AG08395 (cell line): Measurements from ENCODE around the gene VASH1.
"Not testable (repeated sequence)": the region's sequence is repeated elsewhere in the genome, so short reads cannot be mapped to it uniquely, and the experiment has no call there.

Source experiments
- DNase-seq: peaks from one replicate; pipeline ENCODE4 v3.0.0; 2012; ENCODE audit warnings: mixed read lengths, low spot score

Gene VASH1

DNA sequence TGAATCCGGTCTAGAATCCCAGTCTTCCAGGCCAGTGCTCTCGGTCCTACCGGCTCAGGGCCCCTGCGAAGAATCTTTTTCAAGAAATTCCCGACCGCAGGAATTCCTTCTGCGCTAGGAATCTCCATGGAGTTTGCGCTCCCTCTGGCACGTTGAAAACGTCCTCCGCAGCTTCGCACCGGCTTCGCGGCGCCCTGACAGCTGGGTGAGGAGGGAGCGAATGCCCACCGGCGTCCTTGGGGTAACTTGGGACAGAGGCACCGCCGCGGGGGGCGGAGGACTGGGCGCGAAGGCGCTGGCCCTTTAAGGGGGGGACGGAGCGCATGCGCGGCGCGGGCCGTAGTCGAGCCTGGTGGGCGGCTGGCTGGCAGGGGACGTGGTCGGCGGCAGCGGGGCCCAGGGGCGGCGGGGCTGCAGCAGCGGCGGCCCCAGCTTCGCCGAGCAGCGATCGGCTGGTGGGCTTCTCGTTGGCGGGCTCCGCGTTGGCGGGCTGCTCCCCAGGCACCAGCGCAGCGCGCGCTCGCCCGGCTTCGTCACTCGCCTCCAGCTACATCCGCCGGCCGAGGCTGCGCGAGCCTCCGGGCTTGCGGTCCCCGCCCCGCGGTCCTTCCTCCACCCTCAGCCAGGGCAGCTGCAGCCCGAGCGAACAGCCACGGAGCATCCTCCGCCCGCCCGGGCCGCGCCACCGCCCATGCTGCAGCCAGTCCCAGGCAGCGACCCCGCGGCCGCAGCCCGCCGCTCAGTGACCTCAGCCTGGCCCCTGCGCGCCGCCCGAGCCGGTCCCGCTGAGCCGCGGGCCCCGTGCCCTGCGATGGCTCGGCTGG is at the start of gene VASH1:
Gene VASH1, plus strand, starts transcription at position 333 of the 824 bp plus-strand sequence. CDS start 1,354 bp downstream, outside the sequence.
- peak; percentile 89 for DNase-seq

DNA sequence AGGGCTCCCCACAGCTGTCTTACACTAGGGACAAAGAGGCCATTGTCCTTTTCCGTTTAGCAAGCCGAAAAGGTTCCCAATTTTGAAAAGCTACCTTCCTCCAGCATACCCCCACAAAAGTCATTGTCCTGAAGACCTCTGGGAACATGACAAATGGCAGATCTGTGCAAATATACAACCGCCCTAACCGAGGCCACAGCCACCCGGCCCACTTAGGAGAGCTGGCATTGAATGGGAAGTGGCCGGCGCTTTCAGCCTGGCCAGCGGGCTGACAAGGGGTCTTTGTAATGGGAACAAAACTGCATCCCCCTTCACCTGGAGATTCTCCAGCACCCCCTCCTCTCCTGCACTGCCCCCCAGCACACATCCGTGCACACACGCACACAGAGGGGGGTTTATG is 48.1 kb upstream of the VASH1 start:
- no peak for DNase-seq

DNA sequence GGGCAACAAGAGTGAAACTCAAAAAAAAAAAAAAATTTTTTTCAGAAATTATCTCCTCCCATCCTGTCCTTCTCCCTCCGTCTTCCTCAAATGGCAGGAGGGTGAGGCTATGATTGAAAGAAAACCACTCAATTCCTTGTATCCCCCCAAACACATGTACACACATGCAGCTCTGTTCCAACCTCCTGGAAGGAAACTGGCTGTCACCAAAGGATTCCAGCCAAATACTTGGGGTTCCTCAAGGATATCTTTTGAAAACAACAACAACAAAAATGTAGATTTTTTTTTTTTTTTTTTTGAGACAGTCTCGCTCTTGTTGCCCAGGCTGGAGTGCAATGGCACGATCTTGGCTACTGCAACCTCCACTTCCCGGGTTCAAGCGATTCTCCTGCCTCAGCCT is 46.8 kb upstream of the VASH1 start:
- DNase-seq: no peak

DNA sequence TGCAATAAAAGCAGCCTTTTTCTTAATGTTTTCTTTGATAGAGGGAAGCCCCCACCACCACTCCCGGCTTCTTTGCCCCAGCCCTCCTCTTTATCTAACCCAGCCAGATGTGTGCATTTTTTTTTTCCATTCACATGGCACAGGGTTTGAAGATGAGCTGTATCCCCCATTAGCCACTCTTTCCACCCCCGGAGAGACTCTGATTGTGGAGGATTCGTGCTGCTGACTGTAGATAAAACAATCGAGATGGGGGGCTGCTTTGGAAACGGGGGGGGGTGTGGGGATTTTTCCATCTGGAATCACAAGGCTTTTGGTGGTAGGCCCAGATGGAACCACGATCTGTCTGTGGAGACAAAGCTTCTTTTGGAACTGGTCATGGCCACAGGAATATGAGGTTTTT is 46.2 kb upstream of the VASH1 start:
- no peak for DNase-seq

DNA sequence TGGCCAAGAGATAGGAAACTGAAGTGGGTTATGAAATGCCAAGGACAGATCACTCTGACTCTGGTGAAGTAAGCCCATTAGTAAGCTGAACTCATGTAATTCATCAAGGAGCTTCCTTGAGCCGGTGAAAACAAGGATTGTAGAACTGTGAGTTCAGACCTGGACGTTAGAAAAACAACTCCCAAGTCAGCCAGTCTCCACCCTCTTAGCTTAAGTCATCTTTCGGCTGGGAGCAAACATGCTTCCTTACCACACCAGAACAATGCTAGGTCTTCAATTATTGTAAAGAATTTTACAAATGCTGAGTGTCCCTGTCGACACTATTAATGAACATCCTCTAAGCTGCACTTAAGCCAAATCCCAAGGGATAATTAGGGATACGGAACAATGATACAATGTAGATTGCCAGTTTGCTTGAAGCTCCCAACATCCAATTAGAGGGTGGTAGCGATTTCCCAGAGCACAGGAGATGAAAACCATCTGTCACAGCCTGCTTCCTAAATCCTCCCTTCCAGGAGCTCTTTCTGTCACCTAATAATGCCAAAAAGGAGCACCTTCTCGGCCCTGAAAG is 45.7 kb upstream of the VASH1 start:
- no peak for DNase-seq

DNA sequence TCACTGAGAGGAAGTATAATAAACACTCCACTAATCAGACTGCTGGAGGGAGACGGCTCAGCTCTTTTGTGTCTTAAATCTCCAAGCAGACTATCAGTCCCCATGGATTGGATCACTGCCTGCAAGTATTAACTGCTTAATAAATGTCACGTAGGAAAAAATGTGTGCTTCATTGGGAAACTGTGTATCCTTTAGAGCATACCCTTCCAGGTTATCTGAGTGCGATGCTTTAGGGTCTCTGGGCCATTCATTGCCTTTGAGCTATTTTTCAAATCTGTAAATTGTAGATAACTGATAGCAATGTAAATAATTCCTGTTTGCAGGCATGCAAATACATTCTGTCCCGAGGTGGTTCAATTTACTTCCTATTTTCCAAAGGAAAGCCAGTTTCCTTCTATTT is 45.0 kb upstream of the VASH1 start:
- DNase-seq: no peak

DNA sequence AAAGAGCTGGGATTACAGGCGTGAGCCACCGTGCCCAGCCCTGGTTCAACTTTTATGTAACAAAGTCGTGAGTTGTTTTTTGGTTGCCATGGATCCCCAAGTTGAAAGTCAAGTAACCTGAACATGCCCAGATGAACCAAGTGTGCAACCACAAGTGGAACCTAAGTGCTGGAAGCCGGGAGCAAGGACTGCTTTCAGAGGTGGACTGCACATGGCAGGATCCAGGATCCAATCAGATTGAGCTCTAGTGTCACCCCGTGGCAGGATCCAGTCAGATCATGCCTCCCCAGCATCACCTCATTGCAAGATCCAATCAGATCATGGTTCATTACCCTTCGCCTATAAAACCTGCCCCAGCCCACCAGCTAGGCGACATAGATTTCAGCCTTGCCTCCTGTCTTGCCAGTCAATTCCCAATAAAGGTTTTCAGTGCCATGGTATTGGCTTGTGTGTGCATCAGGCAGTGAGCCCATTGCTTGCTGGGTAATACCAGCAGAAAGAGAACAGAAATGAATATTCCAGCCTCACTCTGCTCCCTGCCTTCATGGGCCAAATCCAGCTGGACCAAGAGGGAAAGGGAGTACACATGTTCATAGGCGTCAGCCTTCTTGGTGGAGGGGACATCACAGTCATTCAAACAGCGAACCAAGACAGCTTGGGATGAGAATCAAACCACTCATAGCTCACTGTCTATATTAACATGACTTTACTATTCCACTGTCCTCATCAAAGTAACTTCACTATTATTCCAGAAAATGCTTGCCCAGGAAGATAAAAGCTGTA is 43.6 kb upstream of the VASH1 start:
- DNase-seq: no peak

DNA sequence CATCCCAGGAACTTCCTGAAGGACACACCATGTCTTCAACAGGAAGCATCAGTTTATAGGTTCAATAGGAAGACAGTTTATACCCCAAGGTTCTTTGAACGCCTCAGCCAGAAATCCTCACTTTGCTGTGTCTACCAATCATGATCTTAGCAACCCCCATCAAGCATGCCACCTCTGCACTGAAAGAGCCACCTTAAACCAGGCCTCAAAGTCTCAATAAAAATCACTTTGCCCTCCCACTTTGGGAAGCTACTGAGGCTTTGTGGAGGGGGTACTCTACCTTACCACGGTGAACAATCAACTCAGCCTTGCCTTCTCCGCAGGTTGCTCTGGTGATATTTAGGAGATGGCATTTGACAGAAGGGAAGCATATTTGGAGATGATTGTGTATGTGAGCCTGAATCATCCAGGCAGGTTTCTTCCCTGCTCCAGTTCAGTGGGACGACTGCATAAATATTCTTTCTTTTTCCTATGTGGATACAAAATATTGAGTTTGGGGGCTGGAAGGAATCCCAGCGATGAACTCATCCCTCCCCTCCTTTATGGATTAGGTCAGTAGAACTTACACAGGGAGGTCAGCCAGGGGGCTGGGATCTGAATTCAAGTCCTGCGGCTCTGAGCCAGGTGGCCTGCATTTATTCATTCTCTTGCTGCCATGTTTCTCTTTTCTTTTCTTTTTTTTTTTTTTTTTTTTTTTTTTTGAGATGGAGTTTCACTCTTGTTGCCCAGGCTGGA is 42.8 kb upstream of the VASH1 start:
- no peak for DNase-seq

DNA sequence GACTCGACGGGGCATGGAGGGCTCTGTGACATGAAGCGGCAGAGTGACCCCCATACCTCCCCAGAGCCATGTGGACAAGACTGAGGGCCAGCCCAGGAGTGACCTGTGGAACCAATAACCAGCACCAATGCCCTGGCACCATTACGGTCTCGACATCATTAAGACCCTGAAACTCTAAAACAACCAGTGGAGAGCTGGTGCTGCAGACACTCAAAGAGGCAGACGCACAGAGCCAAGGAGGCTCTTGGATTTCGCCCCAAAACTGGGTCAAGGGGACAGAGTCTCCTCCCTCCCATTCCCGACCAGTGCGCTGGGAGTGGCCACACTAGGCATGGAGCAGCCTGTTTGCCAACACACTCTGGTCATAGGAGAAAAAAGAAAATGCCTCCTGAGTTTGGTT is 41.6 kb upstream of the VASH1 start:
- DNase-seq: no peak

DNA sequence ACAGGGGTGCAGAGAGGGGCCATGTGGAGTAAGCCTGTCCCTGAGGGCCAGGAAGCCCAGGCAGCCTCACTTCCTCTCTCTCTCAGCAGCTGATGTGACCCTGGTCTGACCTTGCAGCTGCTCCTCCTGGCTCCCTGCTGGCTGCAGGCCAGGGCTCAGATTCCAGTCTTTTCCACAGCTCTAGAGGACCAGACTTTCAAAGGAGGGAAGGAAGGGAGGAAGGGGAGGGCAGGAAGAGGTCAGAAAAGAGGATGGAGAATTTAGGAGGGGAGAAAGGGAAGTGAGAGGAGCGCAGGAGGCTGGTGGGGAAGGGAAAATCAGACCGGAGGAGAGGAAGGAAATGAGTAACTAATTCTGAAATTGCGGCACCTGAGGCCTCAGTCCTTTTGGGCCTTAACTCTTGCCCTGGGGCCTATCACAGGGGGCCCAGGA is 40.9 kb upstream of the VASH1 start:
- peak; percentile 47 for DNase-seq

DNA sequence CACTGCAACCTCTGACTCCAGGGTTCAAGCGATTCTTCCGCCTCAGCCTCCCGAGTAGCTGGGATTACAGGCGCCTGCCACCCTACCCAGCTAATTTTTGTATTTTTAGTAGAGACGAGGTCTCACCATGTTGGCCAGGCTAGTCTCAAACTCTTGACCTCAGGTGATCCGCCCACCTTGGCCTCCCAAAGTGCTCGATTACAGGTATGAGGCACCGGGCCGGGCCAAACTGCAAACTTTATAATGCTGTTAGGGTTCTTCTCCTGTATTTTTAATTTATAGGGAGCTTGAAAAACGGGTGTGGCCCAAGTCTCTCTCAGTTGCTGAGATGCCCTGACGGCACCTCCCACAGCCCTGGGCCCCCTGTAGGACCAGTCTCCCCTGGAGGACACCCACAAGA is 39.8 kb upstream of the VASH1 start:
- DNase-seq: not testable (repeated sequence)

DNA sequence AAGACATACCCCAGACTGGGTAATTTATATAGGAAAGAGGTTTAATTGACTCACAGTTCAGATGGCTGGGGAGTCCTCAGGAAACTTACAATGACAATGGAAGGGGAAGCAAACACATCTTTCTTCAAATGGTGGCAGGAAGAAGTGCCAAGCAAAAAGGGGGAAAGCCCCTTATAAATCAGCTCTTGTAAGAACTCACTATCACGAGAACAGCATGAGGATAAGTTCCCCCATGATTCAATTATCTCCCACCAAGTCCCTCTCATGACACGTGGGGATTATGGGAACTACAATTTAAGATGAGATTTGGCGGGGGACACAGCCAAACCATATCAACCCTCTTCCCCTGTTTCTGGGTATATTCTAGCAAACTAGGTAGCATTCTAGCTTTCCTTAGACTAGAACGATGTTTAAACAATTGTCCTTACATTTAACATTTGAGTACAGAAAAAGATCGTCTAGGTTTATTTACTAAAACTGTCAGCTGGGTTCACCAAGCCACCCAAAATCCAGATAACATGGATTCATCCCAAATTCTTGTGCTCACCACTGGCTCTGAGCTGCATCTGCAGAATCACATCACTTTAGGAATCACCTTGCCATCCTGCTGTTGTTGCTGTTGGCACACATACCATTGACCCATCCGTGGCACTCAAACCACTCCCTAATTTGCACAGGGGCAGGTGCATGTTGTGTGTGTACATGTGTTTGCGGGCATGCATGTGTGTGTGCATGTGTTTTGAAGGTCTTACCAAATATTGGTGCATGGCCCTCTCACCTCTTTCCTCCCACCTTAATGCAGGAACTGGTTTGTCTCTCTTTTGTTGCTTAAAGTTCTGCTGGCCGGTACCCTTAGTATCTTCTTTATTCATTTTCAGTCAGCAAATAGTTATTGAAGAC is 36.4 kb upstream of the VASH1 start:
- DNase-seq: no peak

DNA sequence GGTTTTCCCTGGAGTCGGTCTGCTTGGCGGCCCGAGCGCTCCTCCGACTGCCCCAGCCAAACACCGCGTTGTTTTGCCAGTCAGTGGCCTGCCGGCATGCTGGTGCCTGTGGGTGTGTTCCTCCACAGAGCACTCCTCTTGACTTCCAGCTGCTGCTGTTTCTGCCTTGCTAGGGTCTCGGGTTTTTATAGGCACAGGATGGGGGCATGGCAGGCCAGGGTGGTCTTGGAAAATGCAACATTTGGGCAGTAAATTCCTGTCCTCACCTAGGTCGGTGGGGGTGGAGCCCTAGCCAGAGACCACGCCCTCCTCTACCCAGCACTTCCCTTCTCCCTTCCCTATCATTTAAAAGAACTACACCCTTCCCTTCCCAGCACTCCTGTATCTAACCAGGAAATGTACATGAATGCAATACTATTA is 34.7 kb upstream of the VASH1 start:
- DNase-seq: no peak

DNA sequence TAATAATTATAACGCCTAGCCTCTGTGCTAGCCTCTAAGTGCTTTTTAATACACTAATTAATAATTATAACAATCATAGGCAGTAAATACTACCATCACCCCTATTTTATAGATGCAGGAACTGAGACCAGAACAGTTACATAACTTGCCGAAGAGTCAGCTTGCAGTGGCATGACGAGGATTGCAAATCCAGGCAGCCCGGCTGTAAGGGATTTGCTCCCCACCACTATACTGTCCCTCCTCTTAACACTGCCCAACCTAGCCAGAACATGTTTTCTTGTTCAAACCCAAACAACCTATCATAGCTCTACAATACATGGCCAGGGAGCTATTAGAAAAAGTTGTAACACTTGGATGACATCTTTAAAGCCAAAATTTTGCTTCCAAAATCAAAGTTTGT is 33.9 kb upstream of the VASH1 start:
- no peak for DNase-seq

DNA sequence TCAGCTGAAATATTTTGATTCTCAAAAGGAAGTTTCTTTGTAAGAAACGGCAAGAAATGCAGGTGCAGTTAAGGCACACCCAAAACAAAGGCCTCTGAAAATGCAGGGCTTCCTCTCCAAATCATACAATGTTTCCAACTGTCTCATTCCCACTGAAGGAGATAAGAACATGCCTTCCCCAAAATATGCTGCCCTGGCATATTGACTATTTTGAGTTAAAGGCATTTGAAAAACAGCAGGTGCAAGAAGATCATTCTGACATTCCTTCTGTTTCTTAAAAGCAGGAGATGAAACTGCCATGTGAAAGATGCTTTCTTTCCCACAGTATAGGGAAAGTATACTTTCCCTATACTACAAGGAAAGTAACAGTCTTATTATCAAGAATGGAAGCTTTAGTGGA is 33.4 kb upstream of the VASH1 start:
- DNase-seq: no peak

DNA sequence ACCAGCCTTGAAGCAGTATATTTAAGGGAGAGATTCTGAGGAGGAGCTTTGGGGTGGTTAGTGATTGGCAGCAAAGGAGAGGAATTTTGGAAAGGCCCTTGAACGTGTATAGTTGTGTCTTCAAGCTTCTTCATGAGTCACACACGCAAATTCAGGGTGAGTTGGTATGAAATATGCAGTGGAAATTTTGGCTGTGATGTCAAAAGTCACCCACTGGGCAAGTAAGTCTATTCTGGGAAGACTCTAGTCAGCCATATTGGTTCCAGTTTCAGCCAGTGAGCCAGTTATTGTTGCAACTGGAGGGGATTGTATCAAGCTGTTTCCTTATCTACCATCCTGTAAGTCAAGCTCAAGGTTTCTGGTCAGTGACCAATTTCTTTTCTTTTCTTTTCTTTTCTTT is 32.0 kb upstream of the VASH1 start:
- DNase-seq: no peak

DNA sequence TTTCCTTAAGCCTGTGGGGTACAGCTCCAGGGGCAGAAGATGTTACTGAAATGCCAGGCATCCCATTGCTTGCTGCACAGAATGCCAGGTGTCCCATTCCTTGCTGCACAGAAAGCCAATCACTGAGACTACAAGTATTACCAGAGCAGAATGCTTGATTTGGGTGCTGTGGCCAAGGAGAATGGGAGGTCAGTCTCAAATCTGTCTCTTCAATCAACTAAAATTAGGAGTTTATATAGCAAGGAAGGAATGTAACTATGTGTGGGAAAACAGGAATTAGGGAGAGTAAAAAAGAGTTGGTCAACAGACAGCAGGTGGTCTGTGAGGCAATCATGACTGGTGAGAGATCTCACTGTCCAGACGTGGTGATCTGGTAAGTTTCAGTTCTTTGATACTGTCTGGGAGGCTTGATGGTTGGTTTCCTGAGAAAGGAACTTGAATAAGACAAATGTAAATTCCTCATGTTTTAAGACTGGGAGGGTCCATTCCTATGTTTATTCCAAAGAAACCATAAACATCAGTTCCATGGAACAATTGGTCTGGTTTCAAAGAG is 31.2 kb upstream of the VASH1 start:
- no peak for DNase-seq

DNA sequence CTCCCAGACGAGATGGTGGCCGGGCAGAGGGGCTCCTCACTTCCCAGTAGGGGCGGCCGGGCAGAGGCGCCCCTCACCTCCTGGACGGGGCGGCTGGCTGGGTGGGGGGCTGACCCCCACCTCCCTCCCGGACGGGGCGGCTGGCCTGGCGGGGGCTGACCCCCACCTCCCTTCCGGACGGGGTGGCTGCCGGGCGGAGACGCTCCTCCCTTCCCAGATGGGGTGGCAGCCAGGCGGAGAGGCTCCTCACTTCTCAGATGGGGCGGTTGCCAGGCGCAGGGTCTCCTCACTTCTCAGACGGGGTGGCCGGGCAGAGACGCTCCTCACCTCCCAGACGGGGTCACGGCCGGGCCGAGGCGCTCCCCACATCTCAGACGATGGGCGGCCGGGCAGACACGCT is 26.8 kb upstream of the VASH1 start:
- DNase-seq: not testable (repeated sequence)

DNA sequence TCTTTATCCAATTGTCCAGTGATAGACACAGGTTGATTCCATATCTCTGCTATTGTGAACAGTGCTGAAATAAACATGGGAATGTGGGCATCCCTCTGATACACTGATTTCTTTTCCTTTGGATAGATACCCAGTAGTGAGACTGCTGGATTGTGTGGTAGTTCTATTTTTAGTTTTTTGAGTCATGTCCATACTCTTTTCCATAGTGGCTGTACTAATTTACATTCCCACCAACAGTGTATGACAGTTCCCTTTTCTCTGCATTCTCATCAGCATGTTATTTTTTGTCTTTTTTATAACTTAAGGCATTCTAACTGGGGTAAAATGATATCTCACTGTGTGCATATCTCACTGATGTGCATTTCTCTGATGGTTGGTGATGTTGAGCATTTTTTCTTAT is 24.8 kb upstream of the VASH1 start:
- no peak for DNase-seq

DNA sequence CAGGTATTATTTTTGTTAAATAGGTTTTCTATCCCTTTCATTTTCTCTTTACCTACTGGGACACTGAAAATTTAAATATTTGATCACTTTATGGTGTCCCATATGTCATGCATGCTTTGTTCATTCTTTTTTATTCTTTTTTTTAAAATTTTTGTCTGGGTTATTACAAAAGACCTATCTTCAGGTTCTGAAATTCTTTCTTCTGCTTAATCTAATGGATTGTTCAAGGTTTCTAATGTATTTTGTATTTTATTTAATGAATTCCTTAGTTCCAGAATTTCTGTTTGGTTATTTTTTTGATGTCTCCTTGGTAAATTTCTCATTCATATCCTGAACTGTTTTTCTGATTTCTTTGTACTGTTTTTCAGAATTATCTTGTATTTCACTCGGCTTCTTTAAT is 20.2 kb upstream of the VASH1 start:
- DNase-seq: no peak

DNA sequence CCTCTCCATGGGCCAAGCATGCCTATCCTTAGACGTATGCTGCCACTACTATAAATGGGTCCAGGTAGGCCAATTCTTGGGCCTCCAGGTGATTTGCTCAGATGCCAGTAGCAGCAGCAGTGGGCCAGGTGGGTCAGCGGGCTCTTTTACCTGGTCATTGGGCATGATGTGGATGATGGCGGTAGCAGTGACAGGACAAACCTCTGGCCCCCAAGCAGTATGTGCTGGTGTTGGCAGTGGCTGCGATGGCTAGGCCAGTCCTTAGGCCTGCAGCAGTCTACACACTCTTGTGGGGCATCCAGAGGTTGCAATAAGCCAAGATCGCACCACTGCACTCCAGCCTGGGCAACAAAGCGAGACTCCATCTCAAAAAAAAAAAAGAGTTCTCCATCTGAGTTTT is 19.1 kb upstream of the VASH1 start:
- DNase-seq: no peak
